Fibroblast of lung (primary cell): ENCODE measurements around the gene BFSP2. TPM values are rescaled to one million over a fixed set of nuclear protein-coding genes. Genes with fewer than 3 reads are reported as not detected.

ENCODE experiments used
- DNase-seq, 2 donors: peaks; one replicate each; pipeline versions ENCODE4 v3.0.0 to v3.0.0-alpha.2; 2010; ENCODE audit warnings: low read depth in 2 of 2
- H2AFZ ChIP-seq: 2 replicates; pipeline ENCODE4 v1.5.1; 2012; ENCODE audit warnings: low read length, control low read depth, inconsistent platforms
- H3K27ac ChIP-seq: 2 replicates; pipeline ENCODE4 v1.5.1; 2011; ENCODE audit warnings: low read length, control low read depth; ENCODE audit not compliant: insufficient read depth
- H3K27me3 ChIP-seq: 2 replicates; pipeline ENCODE4 v1.5.1; 2011; ENCODE audit warnings: mild to moderate bottlenecking, low read length; ENCODE audit not compliant: control insufficient read depth, insufficient read depth
- H3K36me3 ChIP-seq: 2 replicates; pipeline ENCODE4 v1.5.1; 2011; ENCODE audit warnings: low read length; ENCODE audit not compliant: control insufficient read depth, insufficient read depth
- H3K4me1 ChIP-seq: 2 replicates; pipeline ENCODE4 v1.5.1; 2011; ENCODE audit warnings: low read length; ENCODE audit not compliant: control insufficient read depth, insufficient read depth; ENCODE audit errors: extremely low read depth
- H3K4me2 ChIP-seq: 2 replicates; pipeline ENCODE4 v1.5.1; 2011; ENCODE audit warnings: low read length, control low read depth; ENCODE audit not compliant: insufficient read depth; ENCODE audit errors: extremely low read depth
- H3K4me3 ChIP-seq, 4 experiments: fragments of 200-600 bp in 1 of 4; sonication (generic) in 1 of 4; replicated peaks in 1 of 4; 2 replicates each; pipeline ENCODE4 v1.5.1; 2011 to 2016; ENCODE audit warnings: low read length in 4 of 4, low read depth in 3 of 4, mild to moderate bottlenecking in 3 of 4, control low read depth in 2 of 4, inconsistent platforms in 1 of 4, mixed read lengths in 1 of 4; ENCODE audit not compliant: insufficient read depth in 1 of 4; ENCODE audit errors: control extremely low read depth in 1 of 4
- H3K79me2 ChIP-seq: 2 replicates; pipeline ENCODE4 v1.5.1; 2012; ENCODE audit warnings: mild to moderate bottlenecking, low read length, inconsistent platforms; ENCODE audit not compliant: control insufficient read depth, insufficient read depth
- H3K9ac ChIP-seq: 2 replicates; pipeline ENCODE4 v1.5.1; 2011; ENCODE audit warnings: mild to moderate bottlenecking, low read length, control low read depth; ENCODE audit not compliant: insufficient read depth
- H3K9me3 ChIP-seq: 2 replicates; pipeline ENCODE4 v1.5.1; 2012; ENCODE audit warnings: low read depth, low read length; ENCODE audit not compliant: control insufficient read depth, insufficient read depth
- H4K20me1 ChIP-seq: 2 replicates; pipeline ENCODE4 v1.5.1; 2011; ENCODE audit warnings: low read length; ENCODE audit not compliant: control insufficient read depth, insufficient read depth; ENCODE audit errors: extremely low read depth
- EZH2 ChIP-seq: IDR thresholded peaks from 2 replicates; pipeline ENCODE4 v1.5.1; 2012; ENCODE audit warnings: low read length, control low read depth, mild to moderate bottlenecking; ENCODE audit errors: missing control alignments
- polyA plus RNA-seq, 2 donors: library from polyadenylated mRNA; depleted of rRNA in 1 of 2; stranded (reverse) in 1 of 2; unstranded in 1 of 2; fragments of >200 nt; gene quantifications; 2 replicates each; pipeline ENCODE4 v1.2.1, GENCODE V29; 2011 to 2012; ENCODE audit warnings: missing spikeins in 1 of 2
- total RNA-seq: library from RNA; depleted of rRNA; stranded (reverse); fragments of >200 nt; gene quantifications from 2 replicates; pipeline ENCODE4 v1.2.1, GENCODE V29; 2014
- TF ChIP-seq, protein P1 (sequence below), 2 donors: IDR thresholded peaks in 1 of 2; conservative IDR thresholded peaks in 1 of 2; 1 replicate in 1 of 2; 2 replicates in 1 of 2; pipeline ENCODE4 v1.5.1; 2011 to 2012; ENCODE audit warnings: low read length in 2 of 2, control low read depth in 1 of 2, inconsistent platforms in 1 of 2, low read depth in 1 of 2, mild to moderate bottlenecking in 1 of 2

Gene BFSP2
- total and polyA plus RNA-seq, 2 donors (not counting 1 experiment from before 2014, with no cell fraction given), result not detected

DNA sequence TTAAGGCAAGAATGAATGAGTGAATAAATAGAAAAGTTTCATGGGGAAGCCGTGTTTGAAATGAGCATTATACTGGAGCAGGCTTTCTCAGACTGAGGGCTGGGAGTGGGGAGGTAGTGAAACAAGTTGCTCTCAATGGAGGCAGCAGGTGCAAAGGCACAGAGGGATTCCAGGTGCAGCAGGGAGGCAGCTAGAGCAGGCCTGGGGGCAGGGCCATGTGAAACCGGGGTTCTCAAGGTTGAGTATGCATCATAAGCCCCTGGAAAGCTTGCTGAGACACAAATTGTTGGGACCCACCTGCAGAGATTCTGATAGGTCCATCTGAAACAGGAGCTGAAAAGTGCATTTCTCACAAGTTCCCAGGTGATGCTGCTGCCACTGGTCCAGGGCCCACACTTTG is 45.3 kb downstream of the BFSP2 start:
- Histone ChIP-seq H3K4me2 (no peak overlapping the region), H3K79me2 (no peaks in the 10 kb centered on the region), H3K4me3 (no peak overlapping the region), H3K27ac (no peak overlapping the region), H3K27me3 (no peaks in the 10 kb centered on the region), H4K20me1 (no peaks in the 10 kb centered on the region), H2AFZ (no peak overlapping the region), H3K9me3 (no peaks in the 10 kb centered on the region), H3K4me1 (no peaks in the 10 kb centered on the region), H3K9ac (no peak overlapping the region), H3K36me3 (no peaks in the 10 kb centered on the region)
- no peak for TF ChIP-seq EZH2
- TF ChIP-seq, protein P1, sequence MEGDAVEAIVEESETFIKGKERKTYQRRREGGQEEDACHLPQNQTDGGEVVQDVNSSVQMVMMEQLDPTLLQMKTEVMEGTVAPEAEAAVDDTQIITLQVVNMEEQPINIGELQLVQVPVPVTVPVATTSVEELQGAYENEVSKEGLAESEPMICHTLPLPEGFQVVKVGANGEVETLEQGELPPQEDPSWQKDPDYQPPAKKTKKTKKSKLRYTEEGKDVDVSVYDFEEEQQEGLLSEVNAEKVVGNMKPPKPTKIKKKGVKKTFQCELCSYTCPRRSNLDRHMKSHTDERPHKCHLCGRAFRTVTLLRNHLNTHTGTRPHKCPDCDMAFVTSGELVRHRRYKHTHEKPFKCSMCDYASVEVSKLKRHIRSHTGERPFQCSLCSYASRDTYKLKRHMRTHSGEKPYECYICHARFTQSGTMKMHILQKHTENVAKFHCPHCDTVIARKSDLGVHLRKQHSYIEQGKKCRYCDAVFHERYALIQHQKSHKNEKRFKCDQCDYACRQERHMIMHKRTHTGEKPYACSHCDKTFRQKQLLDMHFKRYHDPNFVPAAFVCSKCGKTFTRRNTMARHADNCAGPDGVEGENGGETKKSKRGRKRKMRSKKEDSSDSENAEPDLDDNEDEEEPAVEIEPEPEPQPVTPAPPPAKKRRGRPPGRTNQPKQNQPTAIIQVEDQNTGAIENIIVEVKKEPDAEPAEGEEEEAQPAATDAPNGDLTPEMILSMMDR (conservative IDR thresholded peaks at IDR 0.05 in 1 of 2, IDR thresholded peaks at IDR 0.05 in 1 of 2; ENCODE audit: low read depth in 1 of 2, low read length in 2 of 2), result no peak
- DNase-seq, result no peak

DNA sequence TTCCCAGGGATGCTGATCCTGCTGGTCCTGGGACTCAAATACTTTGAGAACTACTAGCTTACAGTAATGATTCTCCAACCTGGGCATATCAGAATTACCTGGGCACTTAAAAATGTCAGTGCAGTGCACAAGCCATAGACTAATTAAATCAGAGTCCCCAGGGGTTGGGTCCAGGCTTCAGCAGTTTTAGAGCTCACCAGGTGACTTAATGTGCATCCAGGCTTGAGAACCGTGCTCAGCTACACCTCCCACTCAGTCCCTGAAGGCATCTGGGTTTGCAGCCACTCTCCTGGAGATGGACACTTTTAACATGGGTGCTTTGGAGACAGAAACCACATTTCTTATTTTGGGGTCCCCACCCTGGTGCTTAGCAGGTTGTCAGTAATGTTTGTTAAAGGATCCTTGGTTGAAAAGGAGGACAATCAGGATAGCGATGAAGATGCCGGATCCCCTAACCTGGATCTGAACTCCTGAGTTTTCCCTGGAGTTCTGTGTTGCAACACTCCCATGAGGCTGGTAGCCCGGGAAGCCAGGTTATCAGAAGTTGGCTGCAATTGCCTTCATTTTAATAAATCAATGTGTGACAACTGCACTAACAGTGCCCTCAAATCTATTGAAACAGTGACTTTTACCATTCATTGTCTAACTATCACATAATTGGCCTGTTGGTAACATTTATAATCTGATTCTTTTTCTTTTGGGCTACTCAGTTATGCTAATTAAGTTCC is 48.1 kb downstream of the BFSP2 start:
- H3K79me2 ChIP-seq, result no peaks in the 10 kb centered on the region
- no peak overlapping the region for H2AFZ ChIP-seq
- peaks cover 3% of the 10 kb centered on the region for H3K27me3 ChIP-seq
- H3K36me3 ChIP-seq, result no peaks in the 10 kb centered on the region
- DNase-seq, result no peak
- no peak overlapping the region for H3K4me2 ChIP-seq
- TF ChIP-seq, protein P1 (conservative IDR thresholded peaks at IDR 0.05 in 1 of 2, IDR thresholded peaks at IDR 0.05 in 1 of 2; ENCODE audit: low read depth in 1 of 2, low read length in 2 of 2), result no peak
- TF ChIP-seq EZH2, result no peak
- no peak overlapping the region for H3K9ac ChIP-seq
- no peak overlapping the region for H3K27ac ChIP-seq
- H4K20me1 ChIP-seq, result no peaks in the 10 kb centered on the region
- H3K4me3 ChIP-seq, result no peak overlapping the region
- no peaks in the 10 kb centered on the region for H3K9me3 ChIP-seq
- H3K4me1 ChIP-seq, result no peaks in the 10 kb centered on the region

DNA sequence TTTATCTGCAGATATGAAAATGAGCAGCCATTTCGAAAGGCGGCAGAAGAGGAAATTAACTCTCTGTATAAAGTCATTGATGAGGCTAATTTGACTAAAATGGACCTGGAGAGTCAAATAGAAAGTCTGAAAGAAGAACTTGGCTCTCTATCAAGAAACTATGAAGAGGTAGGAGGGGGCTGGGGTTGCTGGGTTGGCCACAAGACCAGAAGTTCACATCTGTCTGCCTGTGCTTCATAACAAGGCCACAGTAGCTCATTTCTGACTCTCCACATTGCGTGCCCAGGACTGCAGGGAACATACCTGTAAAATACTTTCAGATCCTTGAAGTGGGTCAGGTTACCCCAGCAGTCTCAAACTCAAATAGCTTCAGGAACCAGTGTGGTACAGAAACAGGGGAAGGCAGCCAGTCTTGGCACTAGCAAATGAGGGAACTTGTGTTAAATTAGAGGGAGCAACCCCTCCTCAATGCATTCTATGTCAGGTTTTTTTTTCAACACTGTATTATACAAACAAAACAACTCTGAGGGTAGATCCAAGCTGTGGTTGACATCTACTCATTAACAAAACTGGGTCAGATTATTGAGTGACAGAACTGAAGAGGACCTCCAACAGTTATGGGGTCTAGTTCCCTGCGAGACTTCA is 48.7 kb downstream of the BFSP2 start:
- no peaks in the 10 kb centered on the region for H3K79me2 ChIP-seq
- H3K4me2 ChIP-seq, result no peak overlapping the region
- H3K4me3 ChIP-seq, result no peak overlapping the region
- no peak for DNase-seq
- no peak overlapping the region for H2AFZ ChIP-seq
- no peaks in the 10 kb centered on the region for H4K20me1 ChIP-seq
- TF ChIP-seq, protein P1 (conservative IDR thresholded peaks at IDR 0.05 in 1 of 2, IDR thresholded peaks at IDR 0.05 in 1 of 2; ENCODE audit: low read depth in 1 of 2, low read length in 2 of 2), result no peak
- no peak for TF ChIP-seq EZH2
- H3K9ac ChIP-seq, result no peak overlapping the region
- no peaks in the 10 kb centered on the region for H3K36me3 ChIP-seq
- no peak overlapping the region for H3K27ac ChIP-seq
- no peaks in the 10 kb centered on the region for H3K4me1 ChIP-seq
- no peaks in the 10 kb centered on the region for H3K9me3 ChIP-seq
- H3K27me3 ChIP-seq, result peaks cover 3% of the 10 kb centered on the region
